HL-60 (cell line): Measurements from ENCODE around the gene CTNNA2.

Experiments used
- CTCF ChIP-seq: IDR thresholded peaks from one replicate; pipeline ENCODE4 v1.5.1; 2011; ENCODE audit warnings: low read length, control low read depth, inconsistent platforms; ENCODE audit not compliant: insufficient read depth
- GABPA ChIP-seq: IDR thresholded peaks from 2 replicates; pipeline ENCODE4 v1.6.1; 2012; ENCODE audit warnings: low read depth
- POLR2AphosphoS5 ChIP-seq: IDR thresholded peaks from 2 replicates; pipeline ENCODE4 v1.6.1; 2012; ENCODE audit warnings: low read depth
- REST ChIP-seq: IDR thresholded peaks from 2 replicates; pipeline ENCODE4 v1.6.1; 2012; ENCODE audit warnings: low read depth; ENCODE audit not compliant: insufficient replicate concordance
- SPI1 ChIP-seq: IDR thresholded peaks from 2 replicates; pipeline ENCODE4 v1.6.1; 2012; ENCODE audit warnings: low read depth, mild to moderate bottlenecking, borderline replicate concordance

GRCh38 chr2:80061881-80062280 lies 549.0 kb downstream of the CTNNA2 start:
- TF ChIP-seq POLR2AphosphoS5 (no peak), CTCF (no peak), SPI1 (no peak), GABPA (no peak), REST (no peak)
